Measurements from ENCODE around the gene CCNY. TPM values are rescaled to one million over a fixed set of nuclear protein-coding genes. Genes with fewer than 3 reads are reported as not detected.

Gene CCNY
- total RNA-seq, 2 experiments from 2014 or later, result 42.2 to 48.8 TPM

GRCh38 chr10:35504132-35504531 is 167.8 kb downstream of the CCNY start:
- Mint-ChIP-seq H3K27ac (no peak overlapping the region), H3K4me1 (ENCODE audit: low read depth) (peaks cover 12% of the 10 kb centered on the region), H3K4me3 (no peak overlapping the region), H3K36me3 (ENCODE audit: low read depth) (no peaks in the 10 kb centered on the region), H3K27me3 (no peaks in the 10 kb centered on the region), H3K9me3 (no peaks in the 10 kb centered on the region)
- ChIA-PET CTCF (no interaction called here), POLR2A (no interaction called here)
- intact Hi-C loops (cut with micrococcal nuclease), result no loop called here
- DNase-seq (no peak), ATAC-seq (no peak)
- TF ChIP-seq, protein P1, sequence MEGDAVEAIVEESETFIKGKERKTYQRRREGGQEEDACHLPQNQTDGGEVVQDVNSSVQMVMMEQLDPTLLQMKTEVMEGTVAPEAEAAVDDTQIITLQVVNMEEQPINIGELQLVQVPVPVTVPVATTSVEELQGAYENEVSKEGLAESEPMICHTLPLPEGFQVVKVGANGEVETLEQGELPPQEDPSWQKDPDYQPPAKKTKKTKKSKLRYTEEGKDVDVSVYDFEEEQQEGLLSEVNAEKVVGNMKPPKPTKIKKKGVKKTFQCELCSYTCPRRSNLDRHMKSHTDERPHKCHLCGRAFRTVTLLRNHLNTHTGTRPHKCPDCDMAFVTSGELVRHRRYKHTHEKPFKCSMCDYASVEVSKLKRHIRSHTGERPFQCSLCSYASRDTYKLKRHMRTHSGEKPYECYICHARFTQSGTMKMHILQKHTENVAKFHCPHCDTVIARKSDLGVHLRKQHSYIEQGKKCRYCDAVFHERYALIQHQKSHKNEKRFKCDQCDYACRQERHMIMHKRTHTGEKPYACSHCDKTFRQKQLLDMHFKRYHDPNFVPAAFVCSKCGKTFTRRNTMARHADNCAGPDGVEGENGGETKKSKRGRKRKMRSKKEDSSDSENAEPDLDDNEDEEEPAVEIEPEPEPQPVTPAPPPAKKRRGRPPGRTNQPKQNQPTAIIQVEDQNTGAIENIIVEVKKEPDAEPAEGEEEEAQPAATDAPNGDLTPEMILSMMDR (IDR thresholded peaks at IDR 0.05), result no peak

DNA sequence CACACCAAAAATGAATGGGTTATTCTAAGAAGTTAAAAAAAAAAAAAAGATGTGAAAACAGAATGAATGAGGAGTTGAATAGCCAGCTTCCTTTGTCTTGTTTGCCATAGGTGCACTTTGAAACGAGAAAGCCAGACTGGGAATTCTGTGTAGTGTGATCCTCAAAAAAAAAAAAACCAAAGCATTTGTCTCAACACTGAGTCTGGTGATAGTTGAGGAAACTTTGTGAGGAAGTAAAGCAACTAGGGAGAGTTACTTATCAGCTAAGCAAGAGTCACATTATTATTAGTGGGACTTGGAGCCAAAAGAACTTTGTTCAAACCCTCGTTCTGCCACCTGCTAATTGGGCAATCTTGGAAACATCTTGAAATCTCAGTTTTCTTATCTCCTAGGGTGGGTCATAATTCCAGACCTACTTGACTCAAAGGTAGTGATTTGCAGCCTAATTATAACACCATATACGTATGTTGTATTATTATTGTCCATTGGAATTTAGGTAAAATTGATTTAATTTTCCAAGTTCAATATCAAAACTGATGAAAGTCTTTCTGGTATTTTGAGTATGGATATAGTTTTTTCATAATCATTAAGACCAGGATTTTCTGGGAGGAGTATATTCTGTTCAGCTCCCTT is 169.0 kb downstream of the CCNY start:
- no peak for DNase-seq
- Mint-ChIP-seq H3K4me1 (ENCODE audit: low read depth) (peaks cover 12% of the 10 kb centered on the region), H3K9me3 (no peaks in the 10 kb centered on the region), H3K27ac (no peak overlapping the region), H3K27me3 (no peaks in the 10 kb centered on the region), H3K4me3 (no peak overlapping the region), H3K36me3 (ENCODE audit: low read depth) (no peaks in the 10 kb centered on the region)
- ATAC-seq, result no peak
- TF ChIP-seq, protein P1 (IDR thresholded peaks at IDR 0.05), result no peak
- CTCF ChIA-PET, result no interaction called here
- intact Hi-C loops (cut with micrococcal nuclease), result no loop called here
- POLR2A ChIA-PET, result interaction anchor here (0.6 kb wide), 1 partner anchor 161 kb away, joined by 3 read pairs; no protein-coding TSS in a partner anchor

DNA sequence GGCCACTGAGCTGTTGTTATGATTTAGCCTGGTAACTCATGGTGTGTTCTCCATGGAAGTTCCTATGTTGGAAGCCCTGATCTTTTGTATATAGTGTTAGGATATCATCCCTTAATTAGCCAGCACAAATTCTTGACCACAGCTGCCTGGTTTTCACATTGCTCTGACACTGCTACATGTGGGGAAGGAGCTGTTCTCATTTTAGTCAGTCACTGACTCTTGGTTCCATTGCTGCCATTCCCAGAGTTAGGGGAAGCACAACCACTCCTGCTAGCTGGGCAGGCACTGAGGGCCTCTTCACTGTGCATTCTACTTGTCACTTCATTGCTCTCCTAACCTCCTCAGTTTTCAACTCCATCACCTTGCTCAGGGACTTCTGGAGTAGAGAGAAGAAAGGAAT is 170.4 kb downstream of the CCNY start:
- ATAC-seq (no peak), DNase-seq (no peak)
- intact Hi-C loops (cut with micrococcal nuclease), result no loop called here
- CTCF ChIA-PET, result interaction anchor here (1.0 kb wide), 1 partner anchor 89 kb away, joined by 3 read pairs; no protein-coding TSS in a partner anchor
- Mint-ChIP-seq H3K27me3 (no peaks in the 10 kb centered on the region), H3K4me1 (ENCODE audit: low read depth) (peaks cover 12% of the 10 kb centered on the region), H3K4me3 (no peak overlapping the region), H3K27ac (no peak overlapping the region), H3K9me3 (no peaks in the 10 kb centered on the region), H3K36me3 (ENCODE audit: low read depth) (peaks cover 2% of the 10 kb centered on the region)
- TF ChIP-seq, protein P1 (IDR thresholded peaks at IDR 0.05), result no peak
- POLR2A ChIA-PET, result no interaction called here

GRCh38 chr10:35507519-35508109 is 171.3 kb downstream of the CCNY start:
- CTCF ChIA-PET, result no interaction called here

GRCh38 chr10:35508647-35509046 is 172.3 kb downstream of the CCNY start:
- ATAC-seq (no peak), DNase-seq (no peak)
- Mint-ChIP-seq H3K27me3 (no peaks in the 10 kb centered on the region), H3K9me3 (no peaks in the 10 kb centered on the region), H3K4me1 (ENCODE audit: low read depth) (peaks cover 15% of the 10 kb centered on the region), H3K36me3 (ENCODE audit: low read depth) (peaks cover 2% of the 10 kb centered on the region), H3K27ac (no peak overlapping the region), H3K4me3 (no peak overlapping the region)
- ChIA-PET CTCF (no interaction called here), POLR2A (no interaction called here)
- TF ChIP-seq, protein P1 (IDR thresholded peaks at IDR 0.05), result no peak
- intact Hi-C loops (cut with micrococcal nuclease), result no loop called here

More at GRCh38 chr10:35507519-35508109, 171.3 kb downstream of the CCNY start:
- Mint-ChIP-seq H3K27me3 (no peaks in the 10 kb centered on the region), H3K27ac (no peak overlapping the region), H3K4me1 (ENCODE audit: low read depth) (peaks cover 14% of the 10 kb centered on the region), H3K36me3 (ENCODE audit: low read depth) (peaks cover 2% of the 10 kb centered on the region), H3K9me3 (no peaks in the 10 kb centered on the region), H3K4me3 (no peak overlapping the region)
- POLR2A ChIA-PET, result no interaction called here
- DNase-seq (no peak), ATAC-seq (no peak)
- intact Hi-C loops (cut with micrococcal nuclease), result no loop called here
- TF ChIP-seq, protein P1 (IDR thresholded peaks at IDR 0.05), result no peak

Data from activated CD8-positive, alpha-beta T cell treated with anti-CD3 and anti-CD28 coated beads for 36 hours (primary cell).